Measurements from ENCODE around the gene SLC16A5. TPM values are rescaled to one million over a fixed set of nuclear protein-coding genes. Genes with fewer than 3 reads are reported as not detected.

Gene SLC16A5
- total RNA-seq, 1 donor, result 2.8 TPM

- TF ChIP-seq, protein P1, sequence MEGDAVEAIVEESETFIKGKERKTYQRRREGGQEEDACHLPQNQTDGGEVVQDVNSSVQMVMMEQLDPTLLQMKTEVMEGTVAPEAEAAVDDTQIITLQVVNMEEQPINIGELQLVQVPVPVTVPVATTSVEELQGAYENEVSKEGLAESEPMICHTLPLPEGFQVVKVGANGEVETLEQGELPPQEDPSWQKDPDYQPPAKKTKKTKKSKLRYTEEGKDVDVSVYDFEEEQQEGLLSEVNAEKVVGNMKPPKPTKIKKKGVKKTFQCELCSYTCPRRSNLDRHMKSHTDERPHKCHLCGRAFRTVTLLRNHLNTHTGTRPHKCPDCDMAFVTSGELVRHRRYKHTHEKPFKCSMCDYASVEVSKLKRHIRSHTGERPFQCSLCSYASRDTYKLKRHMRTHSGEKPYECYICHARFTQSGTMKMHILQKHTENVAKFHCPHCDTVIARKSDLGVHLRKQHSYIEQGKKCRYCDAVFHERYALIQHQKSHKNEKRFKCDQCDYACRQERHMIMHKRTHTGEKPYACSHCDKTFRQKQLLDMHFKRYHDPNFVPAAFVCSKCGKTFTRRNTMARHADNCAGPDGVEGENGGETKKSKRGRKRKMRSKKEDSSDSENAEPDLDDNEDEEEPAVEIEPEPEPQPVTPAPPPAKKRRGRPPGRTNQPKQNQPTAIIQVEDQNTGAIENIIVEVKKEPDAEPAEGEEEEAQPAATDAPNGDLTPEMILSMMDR (IDR thresholded peaks at IDR 0.05; ENCODE audit: insufficient read depth, low read length), result no peak
Measured at GRCh38 chr17:75079023-75079373, 8.8 kb upstream of the SLC16A5 start.

DNA sequence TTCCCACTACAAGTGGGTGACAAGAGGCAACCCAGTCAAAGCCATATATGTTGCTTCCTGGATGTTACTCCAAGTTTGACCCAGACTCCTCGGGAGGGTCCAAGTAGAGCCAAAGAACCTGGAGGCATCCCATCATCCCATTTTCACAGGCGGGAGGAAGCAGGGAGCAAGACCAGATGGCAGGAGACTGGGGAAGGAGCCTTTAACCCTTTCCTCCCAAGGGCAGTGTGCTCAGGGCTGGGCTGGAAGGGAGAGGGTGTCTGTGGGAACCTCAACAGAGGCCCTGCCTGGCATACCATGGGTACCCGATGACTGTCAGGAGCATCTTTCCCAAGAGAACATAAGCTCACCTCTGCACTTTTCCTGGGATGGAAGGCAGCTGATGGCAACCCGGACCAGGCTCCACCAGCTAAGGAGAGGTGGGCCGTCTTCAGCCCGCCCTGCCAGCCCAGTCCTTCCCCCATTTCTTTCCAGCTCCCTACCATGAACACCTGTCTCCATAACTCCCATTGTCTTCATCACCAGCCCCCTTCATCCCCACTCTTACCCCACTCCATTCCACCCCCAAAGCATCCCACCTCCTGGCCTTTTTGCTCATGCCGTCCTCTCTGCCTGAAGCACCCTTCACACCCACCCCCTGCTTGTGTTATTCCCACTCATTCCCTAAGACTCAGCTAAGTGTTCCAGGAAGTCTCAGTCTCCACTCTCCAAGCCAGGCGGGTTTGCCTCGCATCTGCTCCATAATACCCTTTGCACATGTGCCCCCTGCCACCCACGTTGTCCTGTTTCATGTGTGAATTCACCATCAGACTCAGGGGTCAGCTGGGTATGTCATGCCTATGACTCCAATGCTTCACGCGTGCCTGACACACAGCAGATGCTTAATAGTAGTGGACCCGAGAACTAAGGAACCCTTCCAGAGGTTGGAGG is 5.9 kb upstream of the SLC16A5 start:
- TF ChIP-seq, protein P1 (IDR thresholded peaks at IDR 0.05; ENCODE audit: insufficient read depth, low read length), result no peak
- no peak for DNase-seq (ENCODE audit: low read depth)

More at GRCh38 chr17:75079023-75079373, 8.8 kb upstream of the SLC16A5 start:
- no peak for DNase-seq (ENCODE audit: low read depth)
- no peak overlapping the region for H3K4me3 ChIP-seq (ENCODE audit: low read depth, low read length)

DNA sequence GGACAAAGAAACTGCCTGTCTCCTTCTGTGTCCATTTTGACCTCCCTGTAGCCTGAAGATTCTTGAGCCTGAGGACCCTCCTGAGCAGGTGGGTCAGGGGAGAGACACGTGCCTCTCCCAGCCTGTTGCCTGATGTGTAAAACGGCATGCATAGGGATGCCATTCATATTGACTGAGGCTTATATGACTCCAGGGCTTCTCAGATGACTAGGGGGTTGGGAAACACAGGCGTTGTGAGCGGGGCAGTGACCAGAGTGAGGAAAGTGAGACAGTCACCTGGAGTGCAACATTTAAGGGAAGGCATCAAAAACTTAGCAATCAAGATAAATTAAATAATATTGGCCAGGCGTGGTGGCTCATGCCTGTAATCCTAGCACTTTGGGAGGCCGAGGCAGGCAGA is 5.1 kb upstream of the SLC16A5 start:
- no peak overlapping the region for H3K4me3 ChIP-seq (ENCODE audit: low read depth, low read length)
- TF ChIP-seq, protein P1 (IDR thresholded peaks at IDR 0.05; ENCODE audit: insufficient read depth, low read length), result no peak
- no peak for DNase-seq (ENCODE audit: low read depth)

More for the DNA sequence above, 5.9 kb upstream of the SLC16A5 start:
- H3K4me3 ChIP-seq (ENCODE audit: low read depth, low read length), result no peak overlapping the region

GRCh38 chr17:75084039-75084660 is 3.6 kb upstream of the SLC16A5 start:
- no peak overlapping the region for H3K4me3 ChIP-seq (ENCODE audit: low read depth, low read length)
- no peak for DNase-seq (ENCODE audit: low read depth)
- TF ChIP-seq, protein P1 (IDR thresholded peaks at IDR 0.05; ENCODE audit: insufficient read depth, low read length), result no peak

DNA sequence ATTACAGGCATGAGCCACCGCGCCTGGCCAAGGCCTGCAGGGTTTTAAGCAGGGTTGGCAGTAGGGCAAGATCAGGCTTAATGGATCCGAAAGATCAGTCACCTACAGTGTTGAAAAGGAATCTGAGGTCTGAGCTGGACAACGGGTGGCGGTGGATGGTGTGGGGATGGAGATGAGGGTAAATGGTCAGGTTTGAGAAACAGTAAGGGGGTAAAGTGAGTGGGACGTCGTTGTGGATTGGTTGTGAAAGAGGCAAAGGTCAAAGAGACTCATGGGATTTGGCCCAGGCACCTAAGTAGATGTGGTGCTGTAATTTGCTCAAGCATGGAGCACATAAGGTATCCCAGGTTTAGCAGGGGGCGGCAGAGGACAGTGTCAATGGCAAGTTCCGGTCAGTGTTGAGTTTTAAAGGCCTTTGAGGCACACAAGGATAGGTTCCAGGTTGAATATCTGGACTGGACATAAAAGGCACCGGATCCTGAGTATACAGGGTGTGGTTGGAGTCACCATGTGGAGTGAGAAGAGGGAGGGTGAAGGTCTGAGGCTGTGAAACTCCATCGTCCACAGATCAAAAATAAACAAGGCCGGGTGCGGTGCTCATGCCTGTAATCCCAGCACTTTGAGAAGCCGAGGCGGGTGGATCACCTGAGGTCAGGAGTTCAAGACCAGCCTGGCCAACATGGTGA is 1.1 kb upstream of the SLC16A5 start:
- DNase-seq (ENCODE audit: low read depth), result no peak
- no peak overlapping the region for H3K4me3 ChIP-seq (ENCODE audit: low read depth, low read length)
- TF ChIP-seq, protein P1 (IDR thresholded peaks at IDR 0.05; ENCODE audit: insufficient read depth, low read length), result no peak

GRCh38 chr17:75087182-75087557 is 584 bp upstream of the SLC16A5 start:
- no peak for DNase-seq (ENCODE audit: low read depth)
- H3K4me3 ChIP-seq (ENCODE audit: low read depth, low read length), result peak overlapping the region; percentile 47
- TF ChIP-seq, protein P1 (IDR thresholded peaks at IDR 0.05; ENCODE audit: insufficient read depth, low read length), result no peak

All from fibroblast of the aortic adventitia (primary cell).